Raji (cell line): ENCODE results near the gene BATF3.

Experiments used
- POLR2A ChIP-seq: IDR thresholded peaks from 2 replicates; pipeline ENCODE4 v1.6.1; 2011; ENCODE audit warnings: low read depth, low read length, control low read depth; ENCODE audit not compliant: insufficient read depth

BATF3 gene

GRCh38 chr1:212699625-212700222 lies at the start of gene BATF3:
BATF3 (minus strand) TSS chr1:212699840; CDS start chr1:212699762, 78 bp downstream.
- no peak for TF ChIP-seq POLR2A

- no peak for TF ChIP-seq POLR2A
Observed at GRCh38 chr1:212746546-212746945, 46.9 kb upstream of the BATF3 start.

- TF ChIP-seq POLR2A = no peak
Observed at GRCh38 chr1:212745303-212745702, 45.7 kb upstream of the BATF3 start.

GRCh38 chr1:212743901-212744475 lies 44.3 kb upstream of the BATF3 start:
- no peak for TF ChIP-seq POLR2A

GRCh38 chr1:212738330-212738729 lies 38.7 kb upstream of the BATF3 start:
- TF ChIP-seq POLR2A = no peak

- no peak for TF ChIP-seq POLR2A
Observed at GRCh38 chr1:212737559-212737958, 37.9 kb upstream of the BATF3 start.

GRCh38 chr1:212733109-212733508 lies 33.5 kb upstream of the BATF3 start:
- TF ChIP-seq POLR2A = no peak

- TF ChIP-seq POLR2A = no peak
Observed at GRCh38 chr1:212731630-212732029, 32.0 kb upstream of the BATF3 start.

GRCh38 chr1:212728606-212729005 lies 29.0 kb upstream of the BATF3 start:
- no peak for TF ChIP-seq POLR2A

- no peak for TF ChIP-seq POLR2A
Observed at GRCh38 chr1:212727386-212728181, 27.9 kb upstream of the BATF3 start.

- no peak for TF ChIP-seq POLR2A
Observed at GRCh38 chr1:212722270-212722957, 22.8 kb upstream of the BATF3 start.

- TF ChIP-seq POLR2A = no peak
Observed at GRCh38 chr1:212721388-212722247, 22.0 kb upstream of the BATF3 start.

GRCh38 chr1:212719633-212720032 lies 20.0 kb upstream of the BATF3 start:
- TF ChIP-seq POLR2A = no peak

- TF ChIP-seq POLR2A = no peak
Observed at GRCh38 chr1:212718499-212718898, 18.9 kb upstream of the BATF3 start.

GRCh38 chr1:212716161-212716560 lies 16.5 kb upstream of the BATF3 start:
- TF ChIP-seq POLR2A = no peak
